Psoas muscle (tissue), 8 donors: ENCODE measurements around the gene SGF29. TPM values are rescaled to one million over a fixed set of nuclear protein-coding genes. Genes with fewer than 3 reads are reported as not detected.
"Not testable (repeated sequence)": the region's sequence is repeated elsewhere in the genome, so short reads cannot be mapped to it uniquely, and the experiment has no call there.

ENCODE experiments used
- ATAC-seq, 4 donors: fragments of 200-7000 bp; cut with Tn5 transposase; one replicate each; pipeline ENCODE4 v1.9.1; 2020; ENCODE audit warnings: moderate library complexity in 3 of 4, mild to moderate bottlenecking in 2 of 4
- DNase-seq, 2 donors: peaks; one replicate each; pipeline ENCODE4 v3.0.0-alpha.2; 2020
- H3K27ac ChIP-seq: fragments of 200-600 bp; one replicate; pipeline ENCODE4 v1.8.0; 2022
- H3K27me3 ChIP-seq, 3 donors: fragments of 200-600 bp in 1 of 3; one replicate each; pipeline versions ENCODE4 v1.6.1 to v1.8.0; 2013 to 2022; ENCODE audit warnings: low read length in 2 of 3, mild to moderate bottlenecking in 2 of 3, moderate library complexity in 1 of 3; ENCODE audit not compliant: insufficient read depth in 3 of 3
- H3K36me3 ChIP-seq, 2 donors: fragments of 200-600 bp in 1 of 2; one replicate each; pipeline versions ENCODE4 v1.6.1 to v1.8.0; 2013 to 2022; ENCODE audit warnings: low read depth in 1 of 2, mild to moderate bottlenecking in 1 of 2, moderate library complexity in 1 of 2; ENCODE audit not compliant: insufficient read depth in 1 of 2
- H3K4me1 ChIP-seq: fragments of 200-600 bp; one replicate; pipeline ENCODE4 v1.8.0; 2022
- H3K4me3 ChIP-seq: fragments of 200-600 bp; one replicate; pipeline ENCODE4 v1.8.0; 2022; ENCODE audit warnings: mild to moderate bottlenecking
- H3K9me3 ChIP-seq: fragments of 200-600 bp; one replicate; pipeline ENCODE4 v1.8.0; 2022
- WGBS, 3 donors: extraction: QIAGEN DNeasy Blood & Tissue Kit; methylation state at CpG; one replicate each; pipeline versions ENCODE4 v1.1.6 to v1.1.7; 2013; 5-methylcytosine and 5-hydroxymethylcytosine counted together
- intact Hi-C, 2 donors: fragments of 100-400 bp; cut with DNase I; formaldehyde crosslinking; loops; one replicate each; pipeline versions ENCODE4 v1.11.0 to v1.14.2; 2022
- polyA plus RNA-seq, 3 donors: library from polyadenylated mRNA; stranded (reverse); fragments of 200-250 nt; gene quantifications; one replicate each; pipeline ENCODE4 v1.2.3, GENCODE V29; 2013
- total RNA-seq, 4 donors: library from RNA; stranded (reverse); fragmentation: NEBNext Ultra II Directional in 2 of 4; extraction: Animal tissue kit (Norgen Biotek cat#: 25700) in 2 of 4; gene quantifications; one replicate each; pipeline versions ENCODE4 v1.2.1 to v1.2.4, GENCODE V29; 2021 to 2023
- TF ChIP-seq, protein P1 (sequence below): fragments of 200-600 bp; IDR thresholded peaks from one replicate; pipeline ENCODE4 v1.8.0; 2022; ENCODE audit warnings: antibody characterized with exemption
- donor health status: healthy with polysubstance abuse.
- donor health status: DM: no; HTN: no; CAD: no; lungs with moderate emphysema.
- donor health status: Bipolar disorder and iron deficiency.
- donor health status: healthy.
- donor health status: DM: yes; HTN: yes; CAD: no.
- donor health status: DM: no; HTN: no; CAD: no.
- donor health status: DM: no; HTN: no; CAD: no.
- donor health status: DM: yes; HTN: yes; CAD: no.

Gene SGF29
- total and polyA plus RNA-seq, 7 donors = 20.5 to 48.3 (median 28.0) TPM

DNA sequence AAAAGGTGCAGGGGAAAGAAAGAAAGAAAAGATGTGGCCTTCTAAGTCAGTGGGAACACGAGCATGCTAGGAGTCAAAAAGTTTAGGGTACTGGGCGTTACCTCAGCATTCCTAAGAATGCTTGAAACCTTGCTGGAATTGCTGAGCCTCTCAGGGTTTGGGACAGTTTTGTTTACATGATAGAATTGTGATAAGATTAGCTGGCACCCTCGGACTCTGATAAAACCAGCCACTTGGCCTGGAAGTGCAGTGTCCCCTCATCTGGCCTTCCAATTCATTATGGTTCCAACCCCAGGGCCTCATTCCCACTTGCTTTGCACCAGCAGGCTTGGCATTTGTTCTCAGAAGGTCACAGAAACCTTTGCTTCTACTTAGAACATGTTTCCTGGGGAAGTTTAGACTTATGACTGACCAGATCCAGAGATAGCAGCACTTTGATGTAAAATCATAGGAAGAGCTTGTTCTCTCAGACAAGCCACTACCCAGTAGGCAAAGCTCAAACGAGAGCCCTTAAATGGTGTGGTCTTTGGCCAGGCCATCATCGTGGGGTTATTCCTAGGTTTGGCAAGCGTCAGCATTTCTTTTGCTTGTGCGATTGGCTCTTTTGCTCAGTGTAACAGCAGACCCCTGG is 8.0 kb downstream of the SGF29 start:
- no peak overlapping the region for H3K27ac ChIP-seq
- peaks cover 10% of the 10 kb centered on the region for H3K4me1 ChIP-seq
- DNase-seq (no peak), ATAC-seq (peak in 3 of 4 donors; percentile 14 to 46 (median 33))
- no peaks in the 10 kb centered on the region for H3K9me3 ChIP-seq
- H3K4me3 ChIP-seq = no peak overlapping the region
- intact Hi-C loops = no loop called here
- peaks cover 5 to 22% of the 10 kb centered on the region in 2 donors for H3K36me3 ChIP-seq
- TF ChIP-seq, protein P1, sequence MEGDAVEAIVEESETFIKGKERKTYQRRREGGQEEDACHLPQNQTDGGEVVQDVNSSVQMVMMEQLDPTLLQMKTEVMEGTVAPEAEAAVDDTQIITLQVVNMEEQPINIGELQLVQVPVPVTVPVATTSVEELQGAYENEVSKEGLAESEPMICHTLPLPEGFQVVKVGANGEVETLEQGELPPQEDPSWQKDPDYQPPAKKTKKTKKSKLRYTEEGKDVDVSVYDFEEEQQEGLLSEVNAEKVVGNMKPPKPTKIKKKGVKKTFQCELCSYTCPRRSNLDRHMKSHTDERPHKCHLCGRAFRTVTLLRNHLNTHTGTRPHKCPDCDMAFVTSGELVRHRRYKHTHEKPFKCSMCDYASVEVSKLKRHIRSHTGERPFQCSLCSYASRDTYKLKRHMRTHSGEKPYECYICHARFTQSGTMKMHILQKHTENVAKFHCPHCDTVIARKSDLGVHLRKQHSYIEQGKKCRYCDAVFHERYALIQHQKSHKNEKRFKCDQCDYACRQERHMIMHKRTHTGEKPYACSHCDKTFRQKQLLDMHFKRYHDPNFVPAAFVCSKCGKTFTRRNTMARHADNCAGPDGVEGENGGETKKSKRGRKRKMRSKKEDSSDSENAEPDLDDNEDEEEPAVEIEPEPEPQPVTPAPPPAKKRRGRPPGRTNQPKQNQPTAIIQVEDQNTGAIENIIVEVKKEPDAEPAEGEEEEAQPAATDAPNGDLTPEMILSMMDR = no peak
- no peaks in the 10 kb centered on the region for H3K27me3 ChIP-seq
- 51 to 56% (median 53%) methylated on average over 7 of the region's 7 CpGs for WGBS, 3 donors

DNA sequence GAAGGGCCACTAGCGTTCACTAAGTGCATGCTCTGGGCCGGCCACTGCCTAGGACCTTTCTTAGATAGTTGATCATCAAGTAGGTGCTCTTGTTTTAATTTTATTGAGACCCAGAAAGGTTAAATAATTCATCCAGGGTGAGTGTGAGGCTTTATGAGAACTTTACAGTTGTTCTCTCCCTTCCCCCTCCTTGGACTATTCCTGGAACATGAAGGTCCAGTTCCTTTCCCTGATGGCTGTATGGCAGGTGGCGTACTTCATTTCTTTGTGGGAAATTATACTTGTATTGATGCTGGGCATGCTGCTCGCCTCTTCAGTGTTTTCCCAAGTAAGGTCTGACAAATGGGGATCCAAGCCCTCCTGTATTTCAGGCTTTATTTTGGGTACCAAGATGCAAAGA is 8.5 kb downstream of the SGF29 start:
- WGBS, 3 donors = 83 to 94% (median 83%) methylated on average over 4 of the region's 4 CpGs
- Histone ChIP-seq H3K4me3 (no peak overlapping the region), H3K27ac (no peak overlapping the region), H3K4me1 (peaks cover 10% of the 10 kb centered on the region), H3K36me3 (peaks cover 5 to 17% of the 10 kb centered on the region in 2 donors), H3K9me3 (no peaks in the 10 kb centered on the region), H3K27me3 (no peaks in the 10 kb centered on the region)
- DNase-seq (no peak), ATAC-seq (peak in 2 of 4 donors; percentile 58 to 62)
- TF ChIP-seq, protein P1 = no peak
- intact Hi-C loops = no loop called here

DNA sequence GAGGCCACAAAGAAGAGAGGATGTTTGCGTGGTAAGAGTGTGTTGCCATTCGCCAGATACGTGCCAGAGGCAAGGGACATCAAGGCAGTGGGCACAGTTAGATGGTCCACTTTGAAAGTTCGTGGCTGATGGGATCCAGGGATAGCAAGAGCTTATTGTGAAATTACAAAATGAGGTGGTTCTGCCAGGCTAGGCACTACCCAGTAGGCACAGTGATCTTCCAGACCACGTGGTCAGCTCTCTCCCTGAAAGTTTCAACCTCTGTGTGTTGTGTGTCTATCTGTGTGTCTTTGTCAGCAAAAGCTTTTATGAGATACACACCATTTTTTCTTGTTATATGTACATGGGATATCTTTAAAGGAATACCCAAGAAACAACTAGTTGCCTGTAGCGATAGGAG is 9.5 kb downstream of the SGF29 start:
- 88 to 91% (median 88%) methylated on average over 6 of the region's 6 CpGs for WGBS, 3 donors
- Histone ChIP-seq H3K4me3 (no peak overlapping the region), H3K9me3 (no peaks in the 10 kb centered on the region), H3K4me1 (peaks cover 10% of the 10 kb centered on the region), H3K27me3 (no peaks in the 10 kb centered on the region), H3K27ac (no peak overlapping the region), H3K36me3 (peaks cover 0 to 8% of the 10 kb centered on the region in 2 donors)
- intact Hi-C loops = no loop called here
- TF ChIP-seq, protein P1 = no peak
- DNase-seq = no peak
- ATAC-seq = peak in 2 of 4 donors; percentile 30 to 43

DNA sequence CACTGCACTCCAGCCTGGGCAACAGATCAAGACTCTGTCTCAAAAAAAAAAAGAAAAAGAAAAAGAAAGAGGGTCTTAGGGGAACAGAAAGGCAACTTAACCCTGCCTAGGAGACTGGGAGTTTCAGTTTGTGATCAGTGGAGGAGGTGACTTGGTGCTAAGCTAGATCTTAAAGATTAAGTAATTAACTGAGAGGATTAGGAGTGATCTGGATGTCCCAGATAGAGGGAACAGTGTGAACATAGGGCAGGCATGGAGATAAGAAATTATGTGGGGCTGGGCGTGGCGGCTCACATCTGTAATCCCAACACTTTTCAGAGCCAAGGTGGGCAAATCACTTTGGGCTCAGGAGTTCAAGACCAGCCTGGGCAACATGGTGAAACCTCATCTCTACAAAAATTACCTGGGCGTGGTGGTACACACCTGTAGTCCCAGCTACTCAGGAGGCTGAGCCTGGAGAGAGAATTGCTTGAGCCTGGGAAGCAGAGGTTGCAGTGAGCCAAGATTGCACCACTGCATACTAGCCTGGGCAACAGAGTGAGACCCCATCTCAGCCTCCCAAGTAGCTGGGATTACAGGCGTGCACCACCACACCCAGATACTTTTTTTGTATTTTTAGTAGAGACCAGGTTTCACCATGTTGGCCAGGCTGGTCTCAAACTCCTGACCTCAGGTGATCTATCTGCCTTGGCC is 12.7 kb downstream of the SGF29 start:
- H3K36me3 ChIP-seq, H3K4me1 ChIP-seq, ATAC-seq, H3K27ac ChIP-seq, H3K4me3 ChIP-seq, H3K9me3 ChIP-seq, DNase-seq, H3K27me3 ChIP-seq, intact Hi-C loops: not testable (repeated sequence)
- 96 to 99% (median 99%) methylated on average over 4 of the region's 4 CpGs for WGBS, 3 donors

DNA sequence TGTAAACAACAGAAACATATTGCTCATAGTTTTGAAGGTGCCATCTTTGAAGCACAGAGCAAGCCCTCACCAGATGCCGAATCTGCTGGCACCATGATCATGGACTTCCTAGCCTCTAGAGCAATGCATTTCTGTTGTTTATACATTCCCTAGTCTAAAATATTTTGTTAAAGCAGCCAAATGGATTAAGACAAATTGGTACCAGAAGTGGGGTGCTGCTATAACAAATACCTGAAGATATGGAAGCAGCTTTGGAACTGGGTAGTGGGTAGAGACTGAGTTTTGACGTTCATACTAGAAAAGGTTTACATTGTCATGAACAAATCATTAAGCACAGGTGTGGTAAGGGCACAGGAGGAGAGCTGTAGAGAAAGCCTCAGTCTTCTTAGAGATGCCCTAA is 13.6 kb downstream of the SGF29 start:
- Histone ChIP-seq H3K9me3 (no peaks in the 10 kb centered on the region), H3K27me3 (no peaks in the 10 kb centered on the region), H3K36me3 (peaks cover 0 to 2% of the 10 kb centered on the region in 2 donors), H3K4me1 (peaks cover 10% of the 10 kb centered on the region), H3K27ac (no peak overlapping the region), H3K4me3 (no peak overlapping the region)
- ATAC-seq (no peak), DNase-seq (no peak)
- TF ChIP-seq, protein P1 = no peak
- WGBS, 3 donors = 98 to 100% (median 99%) methylated on average over 2 of the region's 2 CpGs
- intact Hi-C loops = no loop called here
